ENCODE results near the gene NUDT13.

- TF ChIP-seq EZH2 (IDR thresholded peaks at IDR 0.05; ENCODE audit: insufficient read depth, poor library complexity, severe bottlenecking) = no peak
- TF ChIP-seq EZH2phosphoT487 (IDR thresholded peaks at IDR 0.05; ENCODE audit: insufficient read depth, low read depth) = no peak
Observed at GRCh38 chr10:73095481-73096021, 14.7 kb upstream of the NUDT13 start.

Measured in GM23248 (cell line).